Measurements from ENCODE around the gene MED16.
"Not testable (repeated sequence)": the region's sequence is repeated elsewhere in the genome, so short reads cannot be mapped to it uniquely, and the experiment has no call there.

Gene MED16

DNA sequence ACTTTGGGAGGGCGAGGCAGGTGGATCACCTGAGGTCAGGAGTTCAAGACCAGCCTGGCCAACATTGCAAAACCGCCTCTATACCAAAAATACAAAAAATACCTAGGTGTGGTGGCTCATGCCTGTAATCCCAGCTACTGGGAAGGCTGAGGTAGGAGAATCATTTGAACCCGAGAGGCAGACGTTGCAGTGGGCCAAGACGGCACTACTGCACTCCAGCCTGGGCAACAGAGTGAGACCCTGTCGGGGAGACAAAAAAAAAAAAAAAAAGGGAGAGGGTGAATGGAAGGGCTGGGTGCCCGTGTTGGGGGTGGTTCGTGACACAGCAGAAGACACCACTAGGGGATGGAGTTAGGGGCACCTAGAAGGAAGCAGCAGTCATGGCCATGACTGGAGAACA is 22.7 kb downstream of the MED16 start:
- no peak for DNase-seq

DNA sequence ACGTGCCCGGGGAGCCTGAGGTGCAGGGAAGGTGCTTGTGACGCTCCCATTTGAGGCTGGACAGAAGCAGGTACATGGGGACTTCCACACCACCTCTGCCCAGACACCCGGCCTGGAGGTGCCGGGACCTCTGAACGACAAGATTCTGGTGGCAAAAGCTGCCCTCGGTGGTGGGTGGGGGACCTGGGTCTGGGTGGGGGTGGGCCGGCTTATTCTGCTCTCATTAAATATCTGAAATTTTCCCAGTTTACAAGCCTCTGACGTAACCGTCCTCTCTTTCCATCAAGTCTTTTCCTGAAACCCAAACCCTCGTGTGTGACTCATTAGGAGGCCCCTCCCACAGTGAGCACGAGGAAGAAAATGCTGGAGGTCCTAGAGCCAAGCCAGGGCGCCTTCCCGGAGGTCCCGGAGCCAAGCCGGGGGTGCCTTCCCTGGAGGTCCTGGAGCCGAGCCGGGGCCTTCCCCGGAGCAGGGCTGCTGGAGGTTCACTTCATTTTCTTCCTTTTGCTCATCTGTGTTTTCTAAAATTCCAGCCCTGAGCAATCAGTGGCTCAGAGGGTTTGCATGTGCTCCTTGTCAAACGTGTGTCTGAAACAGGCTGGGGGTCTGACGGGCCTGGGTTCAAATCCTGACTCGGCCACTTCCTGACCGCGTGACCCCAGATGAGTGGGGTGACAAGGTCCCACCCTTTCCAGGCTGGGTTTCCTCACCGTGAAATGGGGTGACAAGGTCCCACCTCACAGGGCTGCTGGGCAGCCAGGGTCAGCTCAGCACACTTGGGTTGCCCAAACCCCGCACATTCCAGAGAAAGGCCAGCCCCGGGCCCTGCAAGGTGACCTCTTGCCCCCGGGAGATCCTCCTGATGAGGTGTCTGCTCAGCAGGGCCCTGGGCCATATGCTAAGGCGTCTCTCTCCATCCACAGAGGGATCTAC is 23.5 kb downstream of the MED16 start:
- DNase-seq, result no peak

DNA sequence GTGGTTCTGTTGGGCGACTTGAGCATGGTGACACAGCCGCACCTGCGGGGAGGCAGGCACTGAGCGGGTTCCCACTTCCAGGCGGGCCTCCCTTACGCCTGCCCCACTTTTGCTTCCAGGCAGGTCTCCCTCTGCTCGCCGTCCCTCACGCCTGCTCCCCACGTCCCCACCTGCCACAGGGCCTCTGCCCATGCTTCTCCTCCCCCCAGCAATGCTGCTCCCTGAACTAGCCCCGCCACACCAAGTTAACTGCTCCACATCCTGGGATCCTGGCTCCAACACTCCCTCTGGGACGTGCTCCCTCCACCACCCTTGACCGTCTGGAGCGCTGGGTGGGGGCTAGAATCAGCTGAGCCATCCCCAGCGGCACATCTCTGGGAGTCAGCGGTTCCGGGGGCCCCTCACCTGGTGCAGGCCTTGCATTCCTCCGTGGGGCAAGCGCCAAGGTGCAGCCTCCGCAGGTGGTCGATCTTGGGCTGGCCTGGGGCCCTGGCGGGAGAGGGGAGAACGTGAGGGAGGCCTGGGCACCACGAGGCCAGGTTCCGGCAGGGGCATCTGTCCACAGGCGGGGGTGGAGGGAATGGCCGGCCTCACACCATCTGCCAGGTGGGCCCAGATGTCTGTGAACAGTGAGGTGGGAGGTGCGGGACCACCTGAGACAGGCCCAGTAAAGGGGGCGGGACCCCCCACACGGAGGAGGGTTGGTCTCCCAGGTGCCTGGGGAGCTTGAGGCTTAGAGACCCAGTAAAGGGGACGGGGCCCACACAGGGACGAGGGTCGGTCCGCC is 24.3 kb downstream of the MED16 start:
- no peak for DNase-seq

DNA sequence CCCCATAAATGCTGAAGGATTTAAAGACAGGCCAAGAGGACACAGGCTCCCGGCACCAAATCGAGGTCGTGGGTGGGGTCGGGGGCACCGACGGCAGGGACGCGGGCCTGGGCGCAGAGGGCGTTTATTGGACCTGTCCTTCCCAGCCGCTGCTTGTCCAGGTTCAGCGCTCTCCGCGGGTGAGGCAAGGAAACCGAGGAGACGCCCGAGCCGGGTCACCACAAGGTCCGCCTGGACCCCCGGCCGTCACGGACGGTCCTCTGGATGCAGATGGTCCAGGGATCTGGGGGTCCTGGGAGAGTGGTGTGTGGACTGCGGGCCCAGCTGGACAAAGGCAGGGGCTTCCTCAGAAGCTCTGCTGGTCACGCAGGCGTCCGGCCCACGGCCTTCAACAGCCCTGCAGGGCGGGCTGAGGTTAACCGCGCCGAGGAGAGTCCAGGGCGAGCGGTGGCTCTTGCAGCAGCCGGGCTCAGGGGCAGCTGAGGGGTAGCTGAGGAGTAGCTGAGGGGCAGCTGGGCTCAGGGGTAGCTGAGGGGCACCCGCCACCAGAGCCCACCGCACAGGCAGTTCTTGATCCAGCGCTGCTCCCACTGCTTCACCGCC is 25.0 kb downstream of the MED16 start:
- DNase-seq, result no peak

DNA sequence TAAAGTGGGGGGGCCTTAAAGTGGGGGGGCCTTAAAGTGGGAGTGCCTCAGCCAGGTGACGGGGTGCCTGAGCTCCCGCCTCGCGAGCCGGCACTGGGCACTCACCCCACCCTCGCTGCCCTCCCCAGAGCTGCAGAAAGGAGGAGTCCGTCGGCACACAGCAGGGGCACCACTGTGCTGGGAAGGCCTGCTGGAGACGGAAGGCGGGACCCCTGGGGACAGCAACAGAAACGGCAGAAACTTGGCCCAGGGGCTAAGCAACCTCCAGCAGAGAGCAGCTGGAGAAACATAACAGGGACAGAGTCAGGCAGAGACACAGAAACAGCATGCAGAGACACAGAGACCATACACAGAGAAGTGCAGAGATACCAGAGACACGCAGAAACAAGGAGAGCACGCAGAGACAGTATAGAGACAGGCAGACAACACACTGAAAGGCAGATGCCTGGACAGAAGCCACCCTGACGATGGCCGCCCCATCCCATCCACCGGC is 25.6 kb downstream of the MED16 start:
- DNase-seq, result no peak

DNA sequence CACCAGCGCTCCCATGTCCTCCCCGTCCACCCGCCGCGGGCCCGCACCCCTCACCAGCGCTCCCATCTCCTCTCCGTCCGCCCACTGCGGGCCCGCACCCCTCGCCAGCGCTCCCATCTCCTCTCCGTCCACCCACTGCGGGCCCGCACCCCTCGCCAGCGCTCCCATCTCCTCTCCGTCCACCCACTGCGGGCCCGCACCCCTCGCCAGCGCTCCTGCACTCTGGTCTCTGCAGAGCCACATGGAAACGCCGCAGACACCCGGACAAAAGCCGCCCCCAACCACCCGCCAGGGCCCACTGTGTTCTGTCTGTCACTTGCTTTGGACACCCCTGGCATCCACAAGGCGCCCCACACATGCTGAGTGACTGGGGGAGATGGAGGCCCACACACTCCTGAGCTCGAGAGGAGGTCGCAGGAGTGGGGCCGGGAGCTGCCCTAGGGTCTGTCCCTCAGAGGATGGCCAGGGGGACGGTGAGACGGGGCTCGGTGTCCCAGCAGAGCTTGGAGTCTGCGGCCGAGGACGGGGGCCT is 26.2 kb downstream of the MED16 start:
- DNase-seq, result no peak

DNA sequence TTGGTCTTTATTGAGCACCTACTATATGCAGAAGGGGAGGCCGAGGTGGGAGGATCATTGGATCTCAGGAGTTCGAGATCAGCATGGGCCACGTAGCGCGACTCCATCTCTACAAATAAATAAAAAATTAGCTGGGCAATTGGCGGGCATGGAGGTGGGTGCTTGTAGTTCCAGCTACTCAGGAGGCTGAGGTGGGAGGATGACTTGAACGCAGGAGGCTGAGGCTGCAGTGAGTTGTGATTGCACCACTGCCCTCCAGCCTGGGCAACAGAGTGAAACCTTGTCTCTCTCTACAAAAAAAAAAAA is 29.7 kb downstream of the MED16 start:
- no peak for DNase-seq

DNA sequence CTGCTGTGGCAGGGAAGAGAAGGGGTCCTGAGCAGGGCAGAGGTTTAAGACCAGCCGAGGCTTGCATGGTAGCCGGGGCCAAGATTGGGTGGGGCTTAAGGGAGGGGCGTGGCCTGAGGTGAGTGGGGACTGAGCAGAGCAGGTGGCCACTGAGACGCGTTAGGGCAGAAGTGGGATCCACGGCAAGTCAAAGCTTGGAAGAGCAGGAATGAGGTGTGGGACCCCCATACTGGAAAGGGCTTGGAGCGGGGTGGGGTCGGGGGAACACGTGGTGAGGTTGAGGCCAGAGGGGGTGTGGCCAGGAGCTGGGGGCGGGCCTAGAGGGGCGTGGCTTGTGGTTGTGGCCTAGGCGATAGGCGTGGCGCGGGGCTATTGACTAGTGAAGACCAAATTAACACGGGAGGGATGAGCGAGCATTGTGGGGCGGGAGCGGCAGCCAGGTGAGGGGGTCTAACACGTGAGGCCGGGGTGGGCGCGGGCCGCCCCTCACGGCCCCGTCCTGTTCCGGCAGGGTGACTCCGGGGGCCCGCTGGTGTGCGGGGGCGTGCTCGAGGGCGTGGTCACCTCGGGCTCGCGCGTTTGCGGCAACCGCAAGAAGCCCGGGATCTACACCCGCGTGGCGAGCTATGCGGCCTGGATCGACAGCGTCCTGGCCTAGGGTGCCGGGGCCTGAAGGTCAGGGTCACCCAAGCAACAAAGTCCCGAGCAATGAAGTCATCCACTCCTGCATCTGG is 30.2 kb downstream of the MED16 start:
- DNase-seq, result no peak

DNA sequence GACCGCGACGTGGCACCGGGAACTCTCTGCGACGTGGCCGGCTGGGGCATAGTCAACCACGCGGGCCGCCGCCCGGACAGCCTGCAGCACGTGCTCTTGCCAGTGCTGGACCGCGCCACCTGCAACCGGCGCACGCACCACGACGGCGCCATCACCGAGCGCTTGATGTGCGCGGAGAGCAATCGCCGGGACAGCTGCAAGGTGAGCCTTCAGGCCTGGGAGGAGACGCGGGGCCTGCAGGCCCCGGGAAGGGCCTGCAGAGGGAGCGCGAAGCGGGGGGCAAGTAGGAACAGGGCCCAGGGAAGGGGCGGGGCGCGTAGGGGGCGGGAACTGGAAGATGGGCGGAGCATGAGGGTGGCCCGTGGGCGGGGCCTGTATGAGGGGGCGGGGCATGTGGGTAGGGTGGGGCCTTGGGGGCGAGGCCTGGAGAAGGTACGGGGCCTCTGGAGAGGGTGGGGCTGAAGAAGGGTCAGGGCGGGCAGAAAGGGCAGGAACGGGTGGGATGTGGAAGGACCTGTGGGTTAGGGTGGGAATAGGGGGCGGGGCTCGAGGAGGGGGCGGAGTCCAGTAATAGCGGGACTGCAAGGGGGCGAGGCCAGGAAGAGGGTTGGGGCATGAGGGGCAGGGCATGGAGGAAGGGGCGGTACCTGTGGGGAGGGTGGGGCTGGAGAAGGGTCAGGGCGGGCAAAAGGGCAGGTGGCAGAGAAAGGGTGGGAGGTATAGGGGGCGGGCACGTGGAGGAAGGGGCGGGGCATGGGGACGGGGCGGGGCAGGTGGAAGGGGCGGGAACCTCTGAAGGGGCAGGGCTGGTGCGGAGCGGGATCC is 31.0 kb downstream of the MED16 start:
- DNase-seq, result no peak

DNA sequence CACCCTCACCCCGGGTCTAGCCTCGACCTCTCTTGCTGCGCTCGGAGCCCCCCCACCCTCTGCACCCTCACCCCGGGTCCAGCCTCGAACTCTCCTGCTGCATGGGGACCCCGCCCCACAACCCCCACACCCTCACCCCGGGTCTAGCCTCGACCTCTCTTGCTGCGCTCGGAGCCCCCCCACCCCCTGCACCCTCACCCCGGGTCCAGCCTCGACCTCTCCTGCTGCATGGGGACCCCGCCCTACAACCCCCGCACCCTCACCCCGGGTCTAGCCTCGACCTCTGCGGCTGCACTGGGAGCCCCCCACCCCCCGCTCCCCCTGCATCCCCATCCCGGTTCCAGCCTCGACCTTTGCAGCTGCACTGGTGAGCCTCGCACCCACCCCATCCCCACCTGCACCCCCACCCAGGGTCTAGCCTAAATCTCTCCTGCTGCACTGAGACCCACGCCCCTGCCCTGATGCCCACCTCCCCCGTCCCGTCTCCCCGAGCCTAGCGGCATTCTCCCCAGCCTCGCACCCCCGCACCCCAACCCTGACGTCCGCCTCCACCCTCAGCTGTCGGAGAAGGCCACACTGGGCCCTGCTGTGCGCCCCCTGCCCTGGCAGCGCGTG is 31.7 kb downstream of the MED16 start:
- no peak for DNase-seq

DNA sequence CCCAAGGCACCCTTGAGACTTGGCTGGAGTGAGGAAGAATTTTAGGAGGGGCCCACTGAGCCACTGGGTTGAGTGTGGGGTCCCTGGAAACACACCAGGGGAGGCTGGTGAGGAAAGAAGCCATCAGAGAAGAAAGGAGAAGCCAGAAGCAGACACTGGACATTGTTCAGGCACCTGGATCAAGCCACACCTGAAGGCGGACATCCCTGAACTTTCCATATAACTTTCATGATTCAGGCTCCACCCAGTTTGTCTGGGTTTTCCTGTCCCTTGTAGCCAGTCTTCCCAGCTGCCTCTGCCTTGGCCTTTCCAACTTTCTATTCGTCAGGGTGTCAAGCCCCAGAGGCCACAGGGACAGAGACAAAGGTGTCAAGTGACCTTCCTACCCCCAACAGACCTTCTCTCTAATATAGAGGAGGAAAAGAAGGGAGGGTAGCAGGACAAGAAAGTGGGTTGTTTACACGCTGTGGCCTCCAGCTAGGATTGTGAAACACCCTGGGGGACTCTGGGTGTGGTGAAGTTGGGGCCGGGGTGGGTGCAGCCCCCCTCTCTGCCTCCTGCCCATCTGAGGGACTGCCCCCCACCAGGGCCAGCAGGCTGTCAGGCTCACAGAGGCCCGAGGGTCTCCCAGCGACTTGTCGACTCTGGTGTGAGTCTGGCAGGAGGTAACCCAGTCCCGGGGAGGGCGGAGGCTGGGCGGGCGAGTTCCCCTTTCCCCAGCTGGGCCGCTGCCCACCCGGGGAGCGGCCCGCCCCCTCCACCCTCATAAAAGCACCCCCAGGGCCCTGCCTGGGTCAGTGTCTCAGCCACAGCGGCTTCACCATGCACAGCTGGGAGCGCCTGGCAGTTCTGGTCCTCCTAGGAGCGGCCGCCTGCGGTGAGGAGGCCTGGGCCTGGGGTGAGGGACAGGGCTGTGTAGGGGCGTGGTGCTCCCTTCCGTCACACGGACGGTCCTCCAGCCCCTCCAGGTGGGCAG is 33.8 kb downstream of the MED16 start, which contains the start of gene CFD:
CFD (plus strand) TSS at position 797 of the 976 bp plus-strand sequence; CDS start at position 823, 26 bp downstream.
- DNase-seq, result no peak

DNA sequence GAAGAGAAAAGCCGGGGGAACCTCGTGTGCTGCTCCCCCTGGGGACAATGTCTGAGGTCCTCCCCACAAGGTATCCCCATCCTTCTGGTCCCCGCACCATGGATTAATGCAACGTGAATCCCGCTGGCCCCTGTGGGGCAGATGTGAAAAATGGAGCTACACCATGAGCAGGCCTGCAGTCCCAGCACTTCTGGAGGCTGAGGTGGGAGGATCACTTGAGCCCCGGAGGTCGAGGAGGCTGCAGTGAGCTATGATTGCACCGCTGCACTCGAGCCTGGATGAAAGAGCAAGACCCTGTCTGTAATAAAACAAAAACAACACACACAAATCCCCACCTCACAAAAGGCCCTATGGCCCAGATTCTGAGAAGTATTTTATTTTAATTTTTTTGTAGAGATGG is 34.7 kb downstream of the MED16 start:
- no peak for DNase-seq

DNA sequence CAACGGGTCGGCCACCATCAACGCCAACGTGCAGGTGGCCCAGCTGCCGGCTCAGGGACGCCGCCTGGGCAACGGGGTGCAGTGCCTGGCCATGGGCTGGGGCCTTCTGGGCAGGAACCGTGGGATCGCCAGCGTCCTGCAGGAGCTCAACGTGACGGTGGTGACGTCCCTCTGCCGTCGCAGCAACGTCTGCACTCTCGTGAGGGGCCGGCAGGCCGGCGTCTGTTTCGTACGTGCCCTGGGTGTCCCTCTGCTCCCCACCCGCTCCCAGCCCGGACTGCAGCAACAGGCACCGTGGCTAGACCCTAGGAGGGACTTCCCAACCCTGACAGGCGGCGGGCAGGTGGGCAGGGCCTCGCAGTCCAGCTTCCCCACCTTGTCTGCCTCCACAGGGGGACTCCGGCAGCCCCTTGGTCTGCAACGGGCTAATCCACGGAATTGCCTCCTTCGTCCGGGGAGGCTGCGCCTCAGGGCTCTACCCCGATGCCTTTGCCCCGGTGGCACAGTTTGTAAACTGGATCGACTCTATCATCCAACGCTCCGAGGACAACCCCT is 37.3 kb downstream of the MED16 start:
- peak in 1 of 2 experiments; percentile 18 for DNase-seq

DNA sequence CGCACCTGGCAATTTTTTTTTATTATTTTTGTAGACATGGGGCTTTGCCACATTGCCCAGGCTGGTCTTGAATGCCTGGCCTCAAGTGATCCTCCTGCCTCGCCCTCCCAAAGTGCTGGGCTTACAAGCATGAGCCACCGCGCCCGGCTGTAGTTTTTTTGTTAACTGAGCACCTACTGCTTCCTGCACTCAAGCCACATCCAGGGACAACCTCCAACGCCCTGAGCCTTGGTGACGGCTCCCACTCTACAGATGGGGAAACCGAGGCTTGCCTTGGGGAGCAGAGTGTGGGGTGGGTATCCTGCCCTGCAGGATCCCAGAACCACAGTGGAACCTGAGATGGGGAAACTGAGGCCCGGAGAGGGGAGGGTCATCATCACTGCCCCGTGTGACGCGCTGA is 37.8 kb downstream of the MED16 start:
- no peak for DNase-seq

DNA sequence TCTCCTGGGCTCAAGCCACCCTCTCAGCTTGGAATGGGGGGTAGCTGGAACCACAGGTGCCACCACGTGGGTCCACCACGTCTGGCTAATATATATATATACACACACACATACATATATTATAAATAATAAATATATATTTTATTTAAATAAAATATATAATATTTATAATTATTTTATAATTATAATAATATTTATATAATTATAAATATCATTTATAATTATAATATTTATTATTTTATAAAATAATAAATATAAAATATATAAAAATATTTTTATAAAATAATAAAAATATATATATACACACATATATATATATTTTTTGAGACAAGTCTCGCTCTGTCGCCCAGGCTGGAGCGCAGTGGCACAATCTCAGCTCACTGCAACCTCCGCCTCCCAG is 38.4 kb downstream of the MED16 start:
- DNase-seq, result no peak

DNA sequence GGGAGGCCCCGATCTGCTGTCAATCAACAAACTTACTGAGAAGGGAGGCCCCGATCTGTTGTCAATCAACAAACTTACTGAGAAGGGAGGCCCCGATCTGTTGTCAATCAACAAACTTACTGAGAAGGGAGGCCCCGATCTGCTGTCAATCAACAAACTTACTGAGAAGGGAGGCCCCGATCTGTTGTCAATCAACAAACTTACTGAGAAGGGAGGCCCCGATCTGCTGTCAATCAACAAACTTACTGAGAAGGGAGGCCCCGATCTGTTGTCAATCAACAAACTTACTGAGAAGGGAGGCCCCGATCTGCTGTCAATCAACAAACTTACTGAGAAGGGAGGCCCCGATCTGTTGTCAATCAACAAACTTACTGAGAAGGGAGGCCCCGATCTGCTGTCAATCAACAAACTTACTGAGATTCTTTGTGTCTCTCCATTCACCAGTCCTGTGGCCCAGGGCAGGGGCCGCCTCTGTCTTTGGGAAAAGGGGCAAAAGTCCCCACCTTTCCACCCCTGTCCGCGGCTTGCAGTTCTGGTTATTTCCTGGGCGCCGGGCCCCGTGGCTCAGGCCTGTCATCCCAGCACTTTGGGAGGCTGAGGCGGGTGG is 39.3 kb downstream of the MED16 start:
- not testable (repeated sequence) for DNase-seq

DNA sequence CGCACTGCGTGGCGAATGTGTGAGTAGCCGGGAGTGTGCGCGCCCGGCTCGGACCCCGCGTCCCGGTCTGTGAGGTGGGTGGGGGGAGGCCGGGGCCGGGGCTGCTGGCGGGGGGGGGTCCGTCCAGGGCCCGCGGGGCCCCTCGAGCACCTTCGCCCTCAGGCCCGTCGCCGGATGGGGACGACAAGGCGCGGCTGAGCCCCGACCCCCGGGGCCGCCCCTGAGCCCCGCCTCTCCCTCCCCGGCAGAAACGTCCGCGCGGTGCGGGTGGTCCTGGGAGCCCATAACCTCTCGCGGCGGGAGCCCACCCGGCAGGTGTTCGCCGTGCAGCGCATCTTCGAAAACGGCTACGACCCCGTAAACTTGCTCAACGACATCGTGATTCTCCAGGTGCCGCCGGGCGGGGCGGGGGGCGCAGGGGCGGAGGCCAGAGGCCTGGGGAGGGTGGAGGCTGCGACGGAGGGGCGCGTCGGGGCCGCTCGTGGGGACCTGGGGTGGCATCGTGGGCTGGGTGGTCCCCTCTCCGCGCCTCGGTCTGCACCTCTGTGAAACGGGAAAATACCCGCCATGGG is 39.9 kb downstream of the MED16 start:
- no peak for DNase-seq

DNA sequence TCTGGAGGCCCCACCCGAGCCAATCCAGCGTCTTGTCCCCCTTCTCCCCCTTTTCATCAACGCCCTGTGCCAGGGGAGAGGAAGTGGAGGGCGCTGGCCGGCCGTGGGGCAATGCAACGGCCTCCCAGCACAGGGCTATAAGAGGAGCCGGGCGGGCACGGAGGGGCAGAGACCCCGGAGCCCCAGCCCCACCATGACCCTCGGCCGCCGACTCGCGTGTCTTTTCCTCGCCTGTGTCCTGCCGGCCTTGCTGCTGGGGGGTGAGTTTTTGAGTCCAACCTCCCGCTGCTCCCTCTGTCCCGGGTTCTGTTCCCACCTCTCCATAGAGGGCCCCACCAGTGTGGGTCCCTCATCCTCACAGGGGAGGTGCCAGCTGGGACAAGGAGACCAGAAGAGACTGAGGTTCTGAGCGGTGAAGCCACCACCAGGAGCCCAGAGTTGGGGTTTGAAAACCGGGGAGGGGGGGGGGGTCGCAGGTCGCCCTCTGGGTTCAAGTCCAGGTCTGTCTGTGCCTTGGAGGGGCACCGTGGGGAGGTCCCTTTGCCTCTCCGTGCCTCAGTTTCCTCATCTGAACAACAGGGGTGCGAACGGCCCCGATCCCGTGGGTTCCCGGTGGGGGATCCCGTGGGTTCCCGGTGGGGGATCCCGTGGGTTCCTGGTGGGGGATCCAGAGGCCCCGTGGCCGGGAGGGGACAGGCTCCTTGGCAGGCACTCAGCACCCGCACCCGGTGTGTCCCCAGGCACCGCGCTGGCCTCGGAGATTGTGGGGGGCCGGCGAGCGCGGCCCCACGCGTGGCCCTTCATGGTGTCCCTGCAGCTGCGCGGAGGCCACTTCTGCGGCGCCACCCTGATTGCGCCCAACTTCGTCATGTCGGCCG is 40.6 kb downstream of the MED16 start, which contains the start of gene ELANE:
ELANE (plus strand) TSS at position 168 of the 878 bp plus-strand sequence; CDS start at position 194, 26 bp downstream.
- no peak for DNase-seq

Measured in NCI-H1930 (cell line).